CD14-positive monocyte (primary cell): Measurements from ENCODE around the gene BOLA3. TPM values are rescaled to one million over a fixed set of nuclear protein-coding genes. Genes with fewer than 3 reads are reported as not detected.

ENCODE experiments used
- DNase-seq, 3 donors: peaks; one replicate each; pipeline ENCODE4 v3.0.0-alpha.2; 2011 to 2022
- H2AFZ ChIP-seq: 2 replicates; pipeline ENCODE4 v1.6.0; 2012; ENCODE audit warnings: mild to moderate bottlenecking, low read depth, low read length, inconsistent platforms; ENCODE audit not compliant: insufficient read depth, poor library complexity, severe bottlenecking
- H3K27ac ChIP-seq, 2 donors: 1 replicate in 1 of 2; 2 replicates in 1 of 2; pipeline ENCODE4 v1.5.1; 2012 to 2013; ENCODE audit warnings: low read length in 2 of 2, control low read depth in 1 of 2, inconsistent platforms in 1 of 2, low read depth in 1 of 2, mild to moderate bottlenecking in 1 of 2
- H3K27me3 ChIP-seq, 2 donors: one replicate each; pipeline versions ENCODE4 v1.6.0 to v1.6.1; 2011 to 2013; ENCODE audit warnings: low read length in 2 of 2; ENCODE audit not compliant: control insufficient read depth in 2 of 2, insufficient read depth in 2 of 2
- H3K36me3 ChIP-seq, 2 donors: replicated peaks in 1 of 2; 1 replicate in 1 of 2; 2 replicates in 1 of 2; pipeline versions ENCODE4 v1.5.1 to v1.6.1; 2012 to 2013; ENCODE audit warnings: low read length in 2 of 2, control low read depth in 1 of 2, inconsistent platforms in 1 of 2, mild to moderate bottlenecking in 1 of 2; ENCODE audit not compliant: insufficient read depth in 2 of 2, control insufficient read depth in 1 of 2
- H3K4me1 ChIP-seq, 2 donors: 1 replicate in 1 of 2; 2 replicates in 1 of 2; pipeline versions ENCODE4 v1.5.1 to v1.6.1; 2012 to 2013; ENCODE audit warnings: low read length in 2 of 2, control low read depth in 1 of 2, inconsistent platforms in 1 of 2, mild to moderate bottlenecking in 1 of 2, moderate library complexity in 1 of 2; ENCODE audit not compliant: insufficient read depth in 2 of 2, control insufficient read depth in 1 of 2
- H3K4me2 ChIP-seq: replicated peaks from 2 replicates; pipeline ENCODE3; 2012; ENCODE audit warnings: low read length, moderate library complexity, mild to moderate bottlenecking; ENCODE audit not compliant: poor library complexity, severe bottlenecking; ENCODE audit errors: extremely low read depth
- H3K4me3 ChIP-seq, 3 experiments: fragments of 200-600 bp in 1 of 3; sonication (generic) in 1 of 3; replicated peaks in 1 of 3; 1 replicate in 2 of 3; 2 replicates in 1 of 3; pipeline ENCODE4 v1.5.1; 2011 to 2013; ENCODE audit warnings: low read length in 3 of 3, mild to moderate bottlenecking in 3 of 3, control low read depth in 2 of 3, low read depth in 2 of 3, inconsistent platforms in 1 of 3, moderate library complexity in 1 of 3
- H3K79me2 ChIP-seq: 2 replicates; pipeline ENCODE4 v1.6.0; 2012; ENCODE audit warnings: mild to moderate bottlenecking, control low read depth, inconsistent platforms, low read length, moderate library complexity; ENCODE audit not compliant: insufficient read depth
- H3K9ac ChIP-seq: 2 replicates; pipeline ENCODE4 v1.6.0; 2017; ENCODE audit warnings: low read length, mild to moderate bottlenecking; ENCODE audit not compliant: insufficient read depth, poor library complexity, severe bottlenecking
- H3K9me3 ChIP-seq, 2 donors: replicated peaks in 1 of 2; 1 replicate in 1 of 2; 2 replicates in 1 of 2; pipeline versions ENCODE4 v1.5.1 to v1.6.1; 2012 to 2013; ENCODE audit warnings: low read length in 2 of 2, control low read depth in 1 of 2; ENCODE audit not compliant: control insufficient read depth in 1 of 2, insufficient read depth in 1 of 2
- H4K20me1 ChIP-seq: 2 replicates; pipeline ENCODE4 v1.6.0; 2012; ENCODE audit warnings: mild to moderate bottlenecking, low read length, control low read depth, moderate library complexity; ENCODE audit not compliant: insufficient read depth
- H3K27ac Mint-ChIP-seq, 7 donors: one replicate each; pipeline ENCODE4 v1.8.0; 2020; ENCODE audit warnings: mild to moderate bottlenecking in 7 of 7, mixed read lengths in 7 of 7, moderate library complexity in 6 of 7, inconsistent platforms in 2 of 7
- H3K27me3 Mint-ChIP-seq, 3 donors: one replicate each; pipeline ENCODE4 v1.8.0; 2021 to 2022; ENCODE audit warnings: low read depth in 3 of 3, mild to moderate bottlenecking in 3 of 3, mixed read lengths in 3 of 3, moderate library complexity in 3 of 3, inconsistent platforms in 1 of 3
- H3K36me3 Mint-ChIP-seq, 2 donors: one replicate each; pipeline ENCODE4 v1.8.0; 2020; ENCODE audit warnings: mixed read lengths in 2 of 2, inconsistent platforms in 1 of 2, mild to moderate bottlenecking in 1 of 2
- H3K4me1 Mint-ChIP-seq: one replicate; pipeline ENCODE4 v1.8.0; 2020; ENCODE audit warnings: mild to moderate bottlenecking, mixed read lengths
- H3K4me3 Mint-ChIP-seq, 2 donors: one replicate each; pipeline ENCODE4 v1.8.0; 2020; ENCODE audit warnings: mild to moderate bottlenecking in 2 of 2, mixed read lengths in 2 of 2, moderate library complexity in 1 of 2
- H3K9me3 Mint-ChIP-seq, 7 donors: one replicate each; pipeline ENCODE4 v1.8.0; 2020 to 2022; ENCODE audit warnings: mixed read lengths in 7 of 7, mild to moderate bottlenecking in 6 of 7, moderate library complexity in 6 of 7, inconsistent platforms in 2 of 7
- CTCF ChIP-seq: fragments of 200-600 bp; IDR thresholded peaks from one replicate; pipeline ENCODE4 v1.8.0; 2022; ENCODE audit warnings: antibody characterized with exemption, mild to moderate bottlenecking
- WGBS: methylation state at CpG from one replicate; pipeline ENCODE4 v1.1.5; 2013; ENCODE audit warnings: missing lambda C conversion rate; ENCODE audit not compliant: insufficient coverage; 5-methylcytosine and 5-hydroxymethylcytosine counted together
- intact Hi-C, 2 donors: fragments of 100-400 bp; cut with micrococcal nuclease; formaldehyde crosslinking; loops; one replicate each; pipeline versions ENCODE4 v1.15.0 to v1.15.1; 2023
- polyA plus RNA-seq, 3 donors: library from polyadenylated mRNA; depleted of rRNA in 1 of 3; unstranded in 2 of 3; stranded (reverse) in 1 of 3; fragments of 300-500 nt in 2 of 3; fragments of >200 nt in 1 of 3; fragmentation: Illumina TruSeq in 2 of 3; gene quantifications; 1 replicate in 2 of 3; 2 replicates in 1 of 3; pipeline ENCODE4 v1.2.3, GENCODE V29; 2012 to 2021

The BOLA3 gene
- polyA plus RNA-seq, 3 donors, result 3.9 to 8.0 (median 7.7) TPM

GRCh38 chr2:74107071-74107470 is 40.6 kb downstream of the BOLA3 start:
- no peak for DNase-seq
- Histone ChIP-seq H3K36me3 (peaks cover 31 to 56% of the 10 kb centered on the region in 2 donors), H3K9me3 (no peaks in the 10 kb centered on the region), H3K27ac (no peak overlapping the region), H2AFZ (no peak overlapping the region), H3K27me3 (no peaks in the 10 kb centered on the region), H4K20me1 (peaks cover 93% of the 10 kb centered on the region), H3K79me2 (no peaks in the 10 kb centered on the region), H3K4me3 (no peak overlapping the region), H3K9ac (no peak overlapping the region), H3K4me1 (no peaks in the 10 kb centered on the region), H3K4me2 (no peak overlapping the region)
- Mint-ChIP-seq H3K36me3 (peaks cover 40 to 61% of the 10 kb centered on the region in 2 donors), H3K27ac (peak overlapping the region in 1 of 7 donors; percentile 23), H3K4me1 (no peaks in the 10 kb centered on the region), H3K27me3 (peaks cover 0 to 5% (median 0%) of the 10 kb centered on the region in 3 donors), H3K9me3 (no peaks in the 10 kb centered on the region), H3K4me3 (no peak overlapping the region)
- intact Hi-C loops, result no loop called here
- 100% methylated on average over 6 of the region's 12 CpGs for WGBS
- TF ChIP-seq CTCF, result no peak

GRCh38 chr2:74105413-74105812 is 42.3 kb downstream of the BOLA3 start:
- H3K27me3 Mint-ChIP-seq, result no peaks in the 10 kb centered on the region
- WGBS, result 98% methylated on average over 5 of the region's 8 CpGs

More at GRCh38 chr2:74105413-74105812, 42.3 kb downstream of the BOLA3 start:
- Histone ChIP-seq H3K4me2 (no peak overlapping the region), H3K9me3 (no peaks in the 10 kb centered on the region), H3K9ac (no peak overlapping the region), H3K27me3 (no peaks in the 10 kb centered on the region), H3K27ac (no peak overlapping the region), H3K79me2 (no peaks in the 10 kb centered on the region), H4K20me1 (peaks cover 100% of the 10 kb centered on the region), H3K36me3 (peaks cover 47 to 73% of the 10 kb centered on the region in 2 donors), H2AFZ (no peak overlapping the region), H3K4me3 (no peak overlapping the region), H3K4me1 (no peaks in the 10 kb centered on the region)
- Mint-ChIP-seq H3K4me1 (no peaks in the 10 kb centered on the region), H3K9me3 (no peaks in the 10 kb centered on the region), H3K4me3 (no peak overlapping the region), H3K36me3 (peaks cover 55 to 78% of the 10 kb centered on the region in 2 donors), H3K27ac (no peak overlapping the region)
- no peak for DNase-seq
- intact Hi-C loops, result no loop called here
- no peak for TF ChIP-seq CTCF
